ENCODE measurements around the gene LATS1.

The LATS1 gene

DNA sequence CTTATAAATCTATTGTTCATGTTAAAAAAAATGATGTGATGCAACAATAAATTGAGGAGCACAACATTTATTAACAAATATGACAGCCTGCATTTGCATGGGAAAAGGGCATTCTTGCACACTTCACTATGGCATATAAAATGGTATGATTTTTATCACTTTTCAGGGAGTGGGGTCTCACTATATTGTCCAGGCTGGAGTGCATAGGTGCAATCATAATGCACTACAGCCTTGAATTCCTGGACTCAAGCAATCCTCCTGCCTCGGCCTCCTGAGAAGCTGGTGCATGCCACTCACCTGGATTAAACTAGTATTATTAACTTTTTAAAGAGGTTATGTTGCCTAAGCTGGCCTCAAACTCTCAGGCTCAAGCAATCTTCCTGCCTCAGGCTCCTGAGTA is 17.0 kb upstream of the LATS1 start:
- no peak overlapping the region for H3K9ac ChIP-seq (ENCODE audit: low read length)

DNA sequence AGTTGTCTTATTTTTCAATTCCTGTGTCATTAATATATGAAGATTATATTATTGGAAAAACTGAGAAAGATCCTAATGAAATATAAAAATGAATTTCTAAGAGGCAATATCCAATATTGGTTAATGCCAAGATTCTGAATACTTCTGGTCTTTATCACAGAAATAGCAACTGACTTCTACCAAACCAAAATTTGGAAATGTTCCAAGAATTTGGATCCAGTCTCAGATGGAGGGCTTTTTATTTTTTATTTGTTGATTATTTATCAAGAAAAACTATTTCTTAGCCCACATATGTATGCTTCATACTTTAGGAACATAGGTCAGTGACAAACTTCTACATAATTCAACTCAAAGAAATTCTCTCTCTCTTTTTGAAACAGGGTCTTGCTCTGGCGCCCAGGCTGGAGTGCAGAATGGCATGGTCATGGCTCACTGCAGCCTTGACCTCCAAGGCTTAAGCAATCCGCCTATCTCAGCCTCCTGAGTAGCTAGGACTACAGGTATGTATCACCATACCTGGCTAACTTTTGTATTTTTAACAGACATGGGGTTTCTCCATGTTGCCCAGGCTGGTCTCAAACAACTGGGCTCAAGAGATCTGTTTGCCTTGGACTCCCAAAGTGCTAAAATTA is 15.3 kb upstream of the LATS1 start:
- H3K9me3 ChIP-seq (ENCODE audit: control insufficient read depth, low read length) = no peaks in the 10 kb centered on the region
- no peak overlapping the region for H2BK12ac ChIP-seq (ENCODE audit: low read length in 2 of 2)
- H4K8ac ChIP-seq (ENCODE audit: low read length) = no peak overlapping the region
- H2BK120ac ChIP-seq (ENCODE audit: low read depth, low read length) = no peak overlapping the region
- no peak overlapping the region for H3K4ac ChIP-seq (ENCODE audit: low read depth in 1 of 2, low read length in 2 of 2)
- H2BK5ac ChIP-seq (ENCODE audit: low read depth, low read length, poor library complexity, severe bottlenecking) = no peak overlapping the region
- no peak overlapping the region for H2AK5ac ChIP-seq (ENCODE audit: low read length, severe bottlenecking)
- H2AFZ ChIP-seq (ENCODE audit: low read depth, low read length) = no peak overlapping the region
- no peaks in the 10 kb centered on the region for H3K4me1 ChIP-seq (ENCODE audit: control insufficient read depth, insufficient read depth, low read depth, low read length)
- H3K9ac ChIP-seq (ENCODE audit: low read length) = no peak overlapping the region
- DNase-seq = no peak
- no peak overlapping the region for H3K14ac ChIP-seq (ENCODE audit: low read length in 2 of 2)
- WGBS = 98% methylated on average over 2 of the region's 2 CpGs
- no peak overlapping the region for H3K4me3 ChIP-seq (ENCODE audit: insufficient read depth in 1 of 2, low read depth in 1 of 2, low read length in 2 of 2)
- no peak overlapping the region for H2BK15ac ChIP-seq (ENCODE audit: low read depth, poor library complexity, severe bottlenecking)
- no peak overlapping the region for H3K27ac ChIP-seq (ENCODE audit: low read length, poor library complexity, severe bottlenecking)
- no peak overlapping the region for H3K4me2 ChIP-seq (ENCODE audit: low read length, poor library complexity, severe bottlenecking)
- no peaks in the 10 kb centered on the region for H3K27me3 ChIP-seq (ENCODE audit: control insufficient read depth in 1 of 2, insufficient read depth in 1 of 2, low read length in 2 of 2)
- no peak overlapping the region for H4K91ac ChIP-seq (ENCODE audit: low read length)
- H3K79me1 ChIP-seq (replicated peaks; ENCODE audit: low read length, poor library complexity, severe bottlenecking) = peaks cover 6% of the 10 kb centered on the region
- no peak overlapping the region for H3K18ac ChIP-seq (ENCODE audit: low read depth in 1 of 2, low read length in 2 of 2)
- no peak overlapping the region for H3K23ac ChIP-seq (ENCODE audit: low read length in 2 of 2)
- H3K36me3 ChIP-seq (ENCODE audit: control insufficient read depth in 1 of 2, insufficient read depth in 2 of 2, low read depth in 1 of 2, low read length in 2 of 2) = peaks cover 44 to 77% of the 10 kb centered on the region in 2 experiments

More for the DNA sequence above, 17.0 kb upstream of the LATS1 start:
- Histone ChIP-seq H3K4ac (ENCODE audit: low read depth in 1 of 2, low read length in 2 of 2) (no peak overlapping the region), H3K23ac (ENCODE audit: low read length in 2 of 2) (no peak overlapping the region), H2AFZ (ENCODE audit: low read depth, low read length) (no peak overlapping the region), H3K14ac (ENCODE audit: low read length in 2 of 2) (no peak overlapping the region), H2BK15ac (ENCODE audit: low read depth, poor library complexity, severe bottlenecking) (no peak overlapping the region), H2BK120ac (ENCODE audit: low read depth, low read length) (no peak overlapping the region), H4K91ac (ENCODE audit: low read length) (no peak overlapping the region), H2AK5ac (ENCODE audit: low read length, severe bottlenecking) (no peak overlapping the region), H3K79me1 (replicated peaks; ENCODE audit: low read length, poor library complexity, severe bottlenecking) (peaks cover 4% of the 10 kb centered on the region), H3K4me3 (ENCODE audit: insufficient read depth in 1 of 2, low read depth in 1 of 2, low read length in 2 of 2) (no peak overlapping the region), H3K9me3 (ENCODE audit: control insufficient read depth, low read length) (no peaks in the 10 kb centered on the region), H2BK12ac (ENCODE audit: low read length in 2 of 2) (no peak overlapping the region), H3K27ac (ENCODE audit: low read length, poor library complexity, severe bottlenecking) (no peak overlapping the region), H4K8ac (ENCODE audit: low read length) (no peak overlapping the region), H2BK5ac (ENCODE audit: low read depth, low read length, poor library complexity, severe bottlenecking) (no peak overlapping the region), H3K4me2 (ENCODE audit: low read length, poor library complexity, severe bottlenecking) (no peak overlapping the region), H3K4me1 (ENCODE audit: control insufficient read depth, insufficient read depth, low read depth, low read length) (no peaks in the 10 kb centered on the region), H3K27me3 (ENCODE audit: control insufficient read depth in 1 of 2, insufficient read depth in 1 of 2, low read length in 2 of 2) (no peaks in the 10 kb centered on the region), H3K36me3 (ENCODE audit: control insufficient read depth in 1 of 2, insufficient read depth in 2 of 2, low read depth in 1 of 2, low read length in 2 of 2) (peaks cover 44 to 78% of the 10 kb centered on the region in 2 experiments), H3K18ac (ENCODE audit: low read depth in 1 of 2, low read length in 2 of 2) (no peak overlapping the region)
- WGBS = no CpG with 5 or more reads among the region's 1 CpG
- no peak for DNase-seq

DNA sequence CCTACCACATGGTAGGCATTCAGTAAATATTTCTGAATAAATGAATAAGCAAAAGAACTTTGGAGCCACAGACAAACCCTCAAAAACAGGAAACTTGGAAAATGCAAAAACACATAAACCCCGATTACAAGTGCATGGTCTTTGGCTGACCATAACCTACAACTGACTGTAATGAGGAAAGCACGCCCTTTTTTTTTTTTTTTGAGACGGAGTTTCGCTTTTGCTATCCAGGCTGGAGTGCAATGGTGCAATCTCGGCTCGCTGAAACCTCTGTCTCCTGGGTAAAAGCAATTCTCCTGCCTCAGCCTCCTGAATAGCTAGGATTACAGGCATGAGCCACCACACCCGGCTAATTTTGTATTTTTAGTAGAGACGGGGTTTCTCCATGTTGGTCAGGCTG is 11.9 kb upstream of the LATS1 start:
- Histone ChIP-seq H3K9me3 (ENCODE audit: control insufficient read depth, low read length) (no peaks in the 10 kb centered on the region), H2AFZ (ENCODE audit: low read depth, low read length) (no peak overlapping the region), H2AK5ac (ENCODE audit: low read length, severe bottlenecking) (no peak overlapping the region), H3K4me2 (ENCODE audit: low read length, poor library complexity, severe bottlenecking) (no peak overlapping the region), H3K36me3 (ENCODE audit: control insufficient read depth in 1 of 2, insufficient read depth in 2 of 2, low read depth in 1 of 2, low read length in 2 of 2) (peaks cover 32 to 74% of the 10 kb centered on the region in 2 experiments), H3K79me1 (replicated peaks; ENCODE audit: low read length, poor library complexity, severe bottlenecking) (peaks cover 6% of the 10 kb centered on the region), H3K27me3 (ENCODE audit: control insufficient read depth in 1 of 2, insufficient read depth in 1 of 2, low read length in 2 of 2) (no peaks in the 10 kb centered on the region), H2BK120ac (ENCODE audit: low read depth, low read length) (no peak overlapping the region), H2BK15ac (ENCODE audit: low read depth, poor library complexity, severe bottlenecking) (no peak overlapping the region), H3K4me3 (ENCODE audit: insufficient read depth in 1 of 2, low read depth in 1 of 2, low read length in 2 of 2) (no peak overlapping the region), H3K4ac (ENCODE audit: low read depth in 1 of 2, low read length in 2 of 2) (no peak overlapping the region), H4K91ac (ENCODE audit: low read length) (no peak overlapping the region), H4K8ac (ENCODE audit: low read length) (no peak overlapping the region), H3K23ac (ENCODE audit: low read length in 2 of 2) (no peak overlapping the region), H3K27ac (ENCODE audit: low read length, poor library complexity, severe bottlenecking) (no peak overlapping the region), H3K14ac (ENCODE audit: low read length in 2 of 2) (no peak overlapping the region), H2BK12ac (ENCODE audit: low read length in 2 of 2) (no peak overlapping the region), H2BK5ac (ENCODE audit: low read depth, low read length, poor library complexity, severe bottlenecking) (no peak overlapping the region), H3K4me1 (ENCODE audit: control insufficient read depth, insufficient read depth, low read depth, low read length) (no peaks in the 10 kb centered on the region), H3K18ac (ENCODE audit: low read depth in 1 of 2, low read length in 2 of 2) (no peak overlapping the region), H3K9ac (ENCODE audit: low read length) (no peak overlapping the region)
- no peak for DNase-seq
- WGBS = 90% methylated on average over 7 of the region's 8 CpGs

DNA sequence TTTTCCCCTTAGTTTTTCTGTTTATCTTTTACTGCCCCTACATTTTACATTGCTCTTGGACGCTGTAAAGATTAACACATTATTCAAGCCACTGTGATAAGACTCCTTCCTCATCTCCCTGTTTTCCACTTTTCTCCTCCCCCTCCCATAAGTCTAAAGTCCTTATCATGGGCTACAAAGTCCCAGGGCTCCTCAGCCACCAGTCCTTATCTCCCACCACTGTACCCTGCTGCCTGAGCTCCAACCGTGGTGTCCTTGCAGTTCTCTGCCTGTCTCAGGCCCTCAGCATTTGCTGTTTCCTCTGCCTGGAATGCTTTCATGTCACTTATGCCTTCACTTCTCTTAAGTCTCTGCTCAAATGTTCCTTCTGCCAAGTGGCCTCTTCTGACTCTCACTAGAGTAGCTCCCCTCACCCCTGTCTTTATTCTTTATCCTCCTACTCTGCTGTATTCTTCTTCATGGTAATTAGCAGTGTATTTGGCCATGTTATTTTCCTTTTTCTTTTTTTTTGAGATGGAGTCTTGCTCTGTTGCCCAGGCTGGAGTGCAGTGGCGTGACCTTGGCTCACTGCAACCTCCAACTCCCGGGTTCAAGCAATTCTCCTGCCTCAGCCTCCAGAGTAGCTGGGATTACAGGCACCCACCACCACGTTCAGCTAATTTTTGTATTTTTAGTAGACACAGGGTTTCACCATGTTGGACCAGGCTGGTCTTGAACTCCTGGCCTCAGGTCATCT is 10.8 kb upstream of the LATS1 start:
- no peak overlapping the region for H3K27ac ChIP-seq (ENCODE audit: low read length, poor library complexity, severe bottlenecking)
- H2BK12ac ChIP-seq (ENCODE audit: low read length in 2 of 2) = no peak overlapping the region
- no peak overlapping the region for H3K4me2 ChIP-seq (ENCODE audit: low read length, poor library complexity, severe bottlenecking)
- no peaks in the 10 kb centered on the region for H3K4me1 ChIP-seq (ENCODE audit: control insufficient read depth, insufficient read depth, low read depth, low read length)
- 76% methylated on average over 5 of the region's 5 CpGs for WGBS
- no peak overlapping the region for H3K14ac ChIP-seq (ENCODE audit: low read length in 2 of 2)
- no peak overlapping the region for H4K8ac ChIP-seq (ENCODE audit: low read length)
- no peak overlapping the region for H3K9ac ChIP-seq (ENCODE audit: low read length)
- H2BK5ac ChIP-seq (ENCODE audit: low read depth, low read length, poor library complexity, severe bottlenecking) = no peak overlapping the region
- H2AK5ac ChIP-seq (ENCODE audit: low read length, severe bottlenecking) = no peak overlapping the region
- no peak overlapping the region for H2AFZ ChIP-seq (ENCODE audit: low read depth, low read length)
- no peak overlapping the region for H4K91ac ChIP-seq (ENCODE audit: low read length)
- H3K36me3 ChIP-seq (ENCODE audit: control insufficient read depth in 1 of 2, insufficient read depth in 2 of 2, low read depth in 1 of 2, low read length in 2 of 2) = peaks cover 28 to 69% of the 10 kb centered on the region in 2 experiments
- no peak for DNase-seq
- no peak overlapping the region for H3K4me3 ChIP-seq (ENCODE audit: insufficient read depth in 1 of 2, low read depth in 1 of 2, low read length in 2 of 2)
- H3K23ac ChIP-seq (ENCODE audit: low read length in 2 of 2) = no peak overlapping the region
- no peak overlapping the region for H2BK15ac ChIP-seq (ENCODE audit: low read depth, poor library complexity, severe bottlenecking)
- no peaks in the 10 kb centered on the region for H3K9me3 ChIP-seq (ENCODE audit: control insufficient read depth, low read length)
- no peaks in the 10 kb centered on the region for H3K27me3 ChIP-seq (ENCODE audit: control insufficient read depth in 1 of 2, insufficient read depth in 1 of 2, low read length in 2 of 2)
- no peak overlapping the region for H2BK120ac ChIP-seq (ENCODE audit: low read depth, low read length)
- H3K79me1 ChIP-seq (replicated peaks; ENCODE audit: low read length, poor library complexity, severe bottlenecking) = peaks cover 4% of the 10 kb centered on the region
- no peak overlapping the region for H3K4ac ChIP-seq (ENCODE audit: low read depth in 1 of 2, low read length in 2 of 2)
- no peak overlapping the region for H3K18ac ChIP-seq (ENCODE audit: low read depth in 1 of 2, low read length in 2 of 2)
